ENCODE data around the gene RFC2.

- TF ChIP-seq SMAD1 (IDR thresholded peaks at IDR 0.05; ENCODE audit: low read depth, partially characterized antibody) (no peak), CBFB (IDR thresholded peaks at IDR 0.05; ENCODE audit: low read depth) (no peak), GABPA (IDR thresholded peaks at IDR 0.05; ENCODE audit: low read depth) (no peak), CTCF (IDR thresholded peaks at IDR 0.05 in 2 of 3, conservative IDR thresholded peaks at IDR 0.05 in 1 of 3; ENCODE audit: control insufficient read depth in 2 of 3, extremely low read depth in 1 of 3, insufficient read depth in 1 of 3, low read depth in 3 of 3, low read length in 3 of 3) (no peak), EGR1 (IDR thresholded peaks at IDR 0.05; ENCODE audit: borderline replicate concordance in 1 of 2, low read depth in 2 of 2, low read length in 2 of 2) (no peak), MAX (IDR thresholded peaks at IDR 0.05; ENCODE audit: low read depth, low read length) (no peak), EZH2 (IDR thresholded peaks at IDR 0.05; ENCODE audit: borderline replicate concordance, control insufficient read depth, low read depth, low read length) (no peak), ESRRA (IDR thresholded peaks at IDR 0.05; ENCODE audit: low read length) (no peak), EP300 (IDR thresholded peaks at IDR 0.05; ENCODE audit: borderline replicate concordance in 1 of 2, control insufficient read depth in 1 of 2, low read depth in 2 of 2, low read length in 2 of 2) (no peak), SIN3A (IDR thresholded peaks at IDR 0.05; ENCODE audit: low read depth, low read length) (no peak), RCOR1 (conservative IDR thresholded peaks at IDR 0.05; ENCODE audit: low read depth, low read length) (no peak), NRF1 (conservative IDR thresholded peaks at IDR 0.05; ENCODE audit: low read depth, low read length) (no peak)
Observed at GRCh38 chr7:74194686-74195085, 59.5 kb downstream of the RFC2 start.
